Measurements from ENCODE around the gene XBP1.

GRCh38 chr22:28773461-28773867, 26.9 kb downstream of the XBP1 start:
- no peak for TF ChIP-seq SIX1 (CRISPR knock-in tag; IDR thresholded peaks at IDR 0.05; ENCODE audit: borderline replicate concordance)
- TF ChIP-seq MEIS1 (CRISPR knock-in tag; IDR thresholded peaks at IDR 0.05; ENCODE audit: borderline replicate concordance): no peak
- no peak for TF ChIP-seq ADNP (CRISPR knock-in tag; IDR thresholded peaks at IDR 0.05)
- no peak for TF ChIP-seq MAZ (IDR thresholded peaks at IDR 0.05; ENCODE audit: borderline replicate concordance, low read depth, low read length)
- TF ChIP-seq MAZ (CRISPR knock-in tag; IDR thresholded peaks at IDR 0.05; ENCODE audit: low read depth): no peak
- no peak for TF ChIP-seq PRDM15 (CRISPR knock-in tag; IDR thresholded peaks at IDR 0.05)
- TF ChIP-seq ARID5B (CRISPR knock-in tag; IDR thresholded peaks at IDR 0.05): no peak
- TF ChIP-seq TAF1 (CRISPR knock-in tag; IDR thresholded peaks at IDR 0.05): no peak
- TF ChIP-seq TEF (CRISPR knock-in tag; IDR thresholded peaks at IDR 0.05): no peak
- TF ChIP-seq GTF2F1 (IDR thresholded peaks at IDR 0.05; ENCODE audit: low read length): no peak
- TF ChIP-seq FLYWCH1 (CRISPR knock-in tag; IDR thresholded peaks at IDR 0.05): no peak
- TF ChIP-seq RCOR2 (CRISPR knock-in tag; IDR thresholded peaks at IDR 0.05): no peak
- no peak for TF ChIP-seq MYNN (CRISPR knock-in tag; IDR thresholded peaks at IDR 0.05; ENCODE audit: low read depth)

All from HepG2 (cell line).